HCT116 (cell line): ENCODE data around the gene ANKRD13C.

ENCODE experiments used
- CEBPB ChIP-seq: IDR thresholded peaks from 2 replicates; pipeline ENCODE4 v1.6.1; 2012; ENCODE audit warnings: low read depth
- CTCF ChIP-seq, 3 experiments: fragments of 200-600 bp in 1 of 3; sonication (generic) in 1 of 3; IDR thresholded peaks in 2 of 3; conservative IDR thresholded peaks in 1 of 3; 2 replicates each; pipeline ENCODE4 v1.5.1; 2012 to 2017; ENCODE audit warnings: low read depth in 2 of 3, low read length in 2 of 3, antibody characterized with exemption in 1 of 3, borderline replicate concordance in 1 of 3, control low read depth in 1 of 3, mild to moderate bottlenecking in 1 of 3, mixed read lengths in 1 of 3, mixed run types in 1 of 3, moderate library complexity in 1 of 3; ENCODE audit not compliant: insufficient read depth in 1 of 3
- EZH2 ChIP-seq: fragments of 200-600 bp; sonication (generic); IDR thresholded peaks from 2 replicates; pipeline ENCODE4 v1.6.1; 2017; ENCODE audit warnings: antibody characterized with exemption, mixed run types
- JUND ChIP-seq: IDR thresholded peaks from 2 replicates; pipeline ENCODE4 v1.6.1; 2012
- POLR2A ChIP-seq: IDR thresholded peaks from 2 replicates; pipeline ENCODE4 v1.7.0; 2011; ENCODE audit warnings: borderline replicate concordance; ENCODE audit not compliant: insufficient read depth, insufficient read length; ENCODE audit errors: extremely low read depth
- REST ChIP-seq: IDR thresholded peaks from 2 replicates; pipeline ENCODE4 v1.6.1; 2012; ENCODE audit warnings: low read depth

DNA sequence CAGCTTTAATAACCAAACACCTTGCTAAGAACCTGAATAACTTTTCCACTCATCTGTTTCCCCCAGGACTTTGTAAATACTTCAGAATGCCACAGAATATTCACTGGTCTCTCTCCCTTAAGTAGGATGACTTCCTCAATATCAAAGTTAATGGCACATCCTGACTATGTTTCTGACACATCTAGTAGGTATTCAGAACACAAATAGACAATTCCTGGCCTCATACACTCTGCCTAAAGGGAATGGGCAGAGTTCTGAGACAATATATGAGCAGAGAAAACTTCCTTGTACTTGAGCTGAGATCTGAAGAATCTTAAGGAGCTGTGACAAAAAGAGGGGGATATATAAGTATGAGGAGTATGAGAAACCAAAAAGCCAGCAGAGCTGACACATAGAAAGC lies 34.8 kb downstream of the ANKRD13C start:
- TF ChIP-seq POLR2A: no peak
- no peak for TF ChIP-seq CTCF (IDR thresholded peaks at IDR 0.05 in 2 of 3, conservative IDR thresholded peaks at IDR 0.05 in 1 of 3; ENCODE audit: borderline replicate concordance in 1 of 3, insufficient read depth in 1 of 3, low read depth in 2 of 3, low read length in 2 of 3)
- no peak for TF ChIP-seq REST
- no peak for TF ChIP-seq EZH2
- TF ChIP-seq JUND: peak; percentile 77
- TF ChIP-seq CEBPB: no peak
